RWPE2 (cell line): ENCODE results near the gene LCLAT1.

ENCODE experiments used
- ATAC-seq: fragments of 200-7000 bp; cut with Tn5 transposase; 3 replicates; pipeline ENCODE4 v1.9.1; 2021; ENCODE audit warnings: low read depth
- DNase-seq: peaks from one replicate; pipeline ENCODE4 v3.0.0-alpha.2; 2020; ENCODE audit warnings: low spot score
- H3K27ac ChIP-seq: fragments of 450-650 bp; 2 replicates; pipeline ENCODE4 v1.5.1; 2017; ENCODE audit warnings: mild to moderate bottlenecking; ENCODE audit not compliant: poor library complexity, severe bottlenecking
- H3K27me3 ChIP-seq: fragments of 250-450 bp; sonication (Bioruptor Pico); 2 replicates; pipeline ENCODE4 v1.5.1; 2021; ENCODE audit warnings: mild to moderate bottlenecking, moderate library complexity; ENCODE audit not compliant: insufficient read depth, poor library complexity, severe bottlenecking
- H3K36me3 ChIP-seq: fragments of 250-450 bp; sonication (Bioruptor Pico); 2 replicates; pipeline ENCODE4 v1.5.1; 2020; ENCODE audit warnings: low read depth, mild to moderate bottlenecking, moderate library complexity
- H3K4me1 ChIP-seq: fragments of 250-450 bp; sonication (Bioruptor Pico); 2 replicates; pipeline ENCODE4 v1.5.1; 2021; ENCODE audit warnings: mild to moderate bottlenecking, moderate library complexity; ENCODE audit not compliant: insufficient read depth, poor library complexity, severe bottlenecking
- H3K4me3 ChIP-seq: fragments of 250-450 bp; sonication (Bioruptor Pico); 2 replicates; pipeline ENCODE4 v1.5.1; 2021; ENCODE audit warnings: mild to moderate bottlenecking, moderate library complexity; ENCODE audit not compliant: severe bottlenecking
- H3K9me3 ChIP-seq: fragments of 250-450 bp; sonication (Bioruptor Pico); 2 replicates; pipeline ENCODE4 v1.5.1; 2021; ENCODE audit warnings: mild to moderate bottlenecking, moderate library complexity; ENCODE audit not compliant: severe bottlenecking
- TF ChIP-seq, protein P1 (sequence below): fragments of 450-650 bp; IDR thresholded peaks from one replicate; pipeline ENCODE4 v1.5.1; 2017; ENCODE audit warnings: mild to moderate bottlenecking, moderate library complexity; ENCODE audit not compliant: poor library complexity, severe bottlenecking

LCLAT1 gene

DNA sequence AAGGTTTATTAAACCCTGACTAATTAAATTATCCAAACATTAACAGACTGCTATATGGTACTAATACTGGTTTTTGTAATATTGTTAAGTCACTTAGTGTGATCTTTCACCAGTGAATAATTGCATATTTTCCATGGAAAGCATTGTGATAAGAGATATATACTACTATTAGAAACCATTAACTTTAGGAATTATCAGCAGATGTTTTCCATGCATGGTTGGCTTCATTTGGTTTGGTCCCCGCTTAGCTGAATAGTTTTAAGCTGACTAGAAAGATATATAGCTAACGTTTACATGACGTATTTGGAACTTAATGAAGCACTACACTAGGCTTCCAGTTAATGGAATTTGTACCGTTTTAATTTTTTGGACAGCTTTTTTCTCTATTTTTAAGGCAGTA, 37.9 kb downstream of the LCLAT1 start:
- no peaks in the 10 kb centered on the region for H3K4me1 ChIP-seq
- H3K36me3 ChIP-seq: no peaks in the 10 kb centered on the region; the same call in 1 of the 2 replicates
- no peak overlapping the region for H3K4me3 ChIP-seq
- ATAC-seq: no peak
- TF ChIP-seq, protein P1, sequence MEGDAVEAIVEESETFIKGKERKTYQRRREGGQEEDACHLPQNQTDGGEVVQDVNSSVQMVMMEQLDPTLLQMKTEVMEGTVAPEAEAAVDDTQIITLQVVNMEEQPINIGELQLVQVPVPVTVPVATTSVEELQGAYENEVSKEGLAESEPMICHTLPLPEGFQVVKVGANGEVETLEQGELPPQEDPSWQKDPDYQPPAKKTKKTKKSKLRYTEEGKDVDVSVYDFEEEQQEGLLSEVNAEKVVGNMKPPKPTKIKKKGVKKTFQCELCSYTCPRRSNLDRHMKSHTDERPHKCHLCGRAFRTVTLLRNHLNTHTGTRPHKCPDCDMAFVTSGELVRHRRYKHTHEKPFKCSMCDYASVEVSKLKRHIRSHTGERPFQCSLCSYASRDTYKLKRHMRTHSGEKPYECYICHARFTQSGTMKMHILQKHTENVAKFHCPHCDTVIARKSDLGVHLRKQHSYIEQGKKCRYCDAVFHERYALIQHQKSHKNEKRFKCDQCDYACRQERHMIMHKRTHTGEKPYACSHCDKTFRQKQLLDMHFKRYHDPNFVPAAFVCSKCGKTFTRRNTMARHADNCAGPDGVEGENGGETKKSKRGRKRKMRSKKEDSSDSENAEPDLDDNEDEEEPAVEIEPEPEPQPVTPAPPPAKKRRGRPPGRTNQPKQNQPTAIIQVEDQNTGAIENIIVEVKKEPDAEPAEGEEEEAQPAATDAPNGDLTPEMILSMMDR: no peak
- H3K9me3 ChIP-seq: no peaks in the 10 kb centered on the region
- H3K27me3 ChIP-seq: no peaks in the 10 kb centered on the region
- DNase-seq: no peak
- no peak overlapping the region for H3K27ac ChIP-seq

DNA sequence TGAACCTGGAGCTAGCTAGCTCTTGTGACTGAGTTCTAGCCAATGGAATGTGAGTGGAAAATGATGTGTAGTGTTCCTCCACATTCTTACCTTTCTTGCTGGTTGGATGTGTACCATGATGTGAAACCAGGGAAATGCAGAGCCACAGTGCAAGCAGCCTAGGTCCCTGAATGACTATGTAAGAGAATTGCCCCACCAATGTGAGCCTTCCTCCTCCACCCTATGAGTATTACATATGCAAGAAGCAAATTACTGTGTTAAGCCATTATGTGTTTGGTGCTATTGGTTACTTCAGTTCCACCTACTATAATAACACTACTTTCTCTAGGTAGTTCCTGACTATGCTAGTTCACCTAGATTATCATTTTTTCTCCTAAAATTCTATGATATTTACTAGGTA, 39.6 kb downstream of the LCLAT1 start:
- DNase-seq (no peak), ATAC-seq (no peak)
- H3K4me1 ChIP-seq: no peaks in the 10 kb centered on the region
- H3K27ac ChIP-seq: no peak overlapping the region
- no peaks in the 10 kb centered on the region for H3K9me3 ChIP-seq
- H3K36me3 ChIP-seq: no peaks in the 10 kb centered on the region; the same call in 1 of the 2 replicates
- H3K4me3 ChIP-seq: no peak overlapping the region
- TF ChIP-seq, protein P1: no peak
- H3K27me3 ChIP-seq: no peaks in the 10 kb centered on the region

DNA sequence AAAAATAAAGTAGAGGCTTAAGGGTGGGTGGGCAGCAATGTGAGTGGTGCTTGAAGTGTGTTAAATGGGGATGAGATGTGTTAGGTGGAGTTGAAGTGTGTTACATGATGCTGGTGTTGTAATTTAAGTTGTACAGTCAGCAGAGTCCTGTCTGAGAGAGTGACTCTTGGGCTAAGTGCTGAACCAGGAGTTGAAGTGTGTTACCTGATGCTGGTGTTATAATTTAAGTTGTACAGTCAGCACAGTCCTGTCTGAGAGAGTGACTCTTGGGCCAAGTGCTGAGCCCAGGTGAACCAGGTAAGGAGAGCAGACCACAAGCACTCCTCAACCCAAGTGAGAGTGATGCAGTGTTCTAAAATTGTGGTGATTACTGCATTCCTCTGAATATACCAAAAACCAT, 40.6 kb downstream of the LCLAT1 start:
- DNase-seq (no peak), ATAC-seq (no peak)
- Histone ChIP-seq H3K36me3 (no peaks in the 10 kb centered on the region; the same call in 1 of the 2 replicates), H3K27me3 (no peaks in the 10 kb centered on the region), H3K4me1 (no peaks in the 10 kb centered on the region), H3K27ac (no peak overlapping the region), H3K4me3 (no peak overlapping the region), H3K9me3 (no peaks in the 10 kb centered on the region)
- TF ChIP-seq, protein P1: no peak

DNA sequence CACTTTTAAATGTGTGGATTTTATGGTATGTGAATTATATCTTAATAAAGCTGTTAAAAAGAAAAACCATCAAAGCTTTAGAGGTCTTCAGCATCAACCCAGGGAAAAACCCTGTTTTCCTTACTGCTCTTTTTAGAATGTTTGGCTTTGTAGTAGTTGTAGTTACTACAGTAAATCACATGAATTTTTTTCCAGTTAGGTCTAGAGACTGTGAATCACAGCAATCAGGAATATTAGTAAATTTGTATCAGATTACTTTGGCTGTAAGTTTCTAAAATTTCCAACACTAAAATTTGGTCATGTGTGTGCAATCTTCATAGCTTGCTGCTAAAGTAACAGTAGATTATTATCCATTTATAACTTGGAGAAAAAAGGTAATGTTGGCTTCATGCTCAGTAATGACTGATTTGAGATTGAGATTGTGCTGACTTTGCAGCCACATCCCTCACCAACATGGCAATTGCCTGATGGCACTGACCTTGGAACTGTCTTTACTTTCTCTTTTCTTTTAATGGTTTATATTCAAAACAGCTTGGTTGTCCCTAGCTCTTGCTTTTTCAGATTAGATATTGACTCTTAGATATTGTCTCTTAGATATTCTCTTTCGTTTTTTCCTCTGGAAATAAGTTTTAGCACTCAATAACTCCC, 41.1 kb downstream of the LCLAT1 start:
- no peak overlapping the region for H3K27ac ChIP-seq
- TF ChIP-seq, protein P1: no peak
- no peak for DNase-seq
- ATAC-seq: no peak
- H3K36me3 ChIP-seq: no peaks in the 10 kb centered on the region; the same call in 1 of the 2 replicates
- no peaks in the 10 kb centered on the region for H3K27me3 ChIP-seq
- H3K4me3 ChIP-seq: no peak overlapping the region
- H3K4me1 ChIP-seq: no peaks in the 10 kb centered on the region
- no peaks in the 10 kb centered on the region for H3K9me3 ChIP-seq

DNA sequence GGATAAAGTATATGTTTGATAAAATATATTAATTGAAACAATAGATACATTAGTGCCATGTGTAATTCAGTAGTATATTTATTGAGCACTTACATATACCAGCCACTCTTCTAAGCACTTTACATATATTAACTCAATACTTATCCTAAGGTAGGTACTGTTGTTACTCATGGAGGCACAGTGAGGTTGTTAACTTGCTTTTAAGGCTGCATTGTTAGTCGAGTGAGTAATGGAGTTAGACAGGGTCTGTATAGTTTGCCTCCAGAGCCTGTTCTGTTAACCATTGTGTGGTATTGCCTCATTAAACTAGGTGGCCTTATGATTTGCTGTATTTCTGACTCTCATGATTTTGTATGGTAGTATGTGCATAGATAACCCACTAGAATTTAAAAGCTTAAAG, 44.2 kb downstream of the LCLAT1 start:
- no peak overlapping the region for H3K27ac ChIP-seq
- H3K36me3 ChIP-seq: no peaks in the 10 kb centered on the region
- ATAC-seq: no peak
- no peaks in the 10 kb centered on the region for H3K4me1 ChIP-seq
- TF ChIP-seq, protein P1: no peak
- no peaks in the 10 kb centered on the region for H3K9me3 ChIP-seq
- H3K27me3 ChIP-seq: no peaks in the 10 kb centered on the region
- DNase-seq: no peak
- no peak overlapping the region for H3K4me3 ChIP-seq
